K562 (cell line): ENCODE measurements around the gene STPG4. TPM values are rescaled to one million over a fixed set of nuclear protein-coding genes. Genes with fewer than 3 reads are reported as not detected.

ENCODE experiments used
- ATAC-seq: fragments of 200-7000 bp; cut with Tn5 transposase; 3 replicates; pipeline ENCODE4 v1.9.1; 2020; ENCODE audit warnings: moderate library complexity
- BruUV-seq: library from RNA; stranded (reverse); fragments of 400-500 nt; replicated peaks from 2 replicates; lab custom pipeline; 2021; lab: Mats Ljungman, UMichigan
- CTCF ChIA-PET: fragments of 300-600 bp; formaldehyde crosslinking; extraction: SDS; loops from one replicate; lab custom pipeline; 2021; ENCODE audit warnings: low intra/inter-chr PET ratio; lab: Yijun Ruan, JAX
- POLR2A ChIA-PET: fragments of 300-600, 350-650 bp; sonication (Branson Sonifier 250); formaldehyde crosslinking; extraction: SDS; loops from one replicate; lab custom pipeline; 2021; ENCODE audit warnings: antibody characterized with exemption, inconsistent platforms; lab: Yijun Ruan, JAX
- DNase-seq, 4 experiments: peaks; one replicate each; pipeline versions ENCODE4 v3.0.0 to v3.0.0-alpha.2; 2011 to 2018; ENCODE audit warnings: low spot score in 3 of 4, mixed read lengths in 3 of 4; ENCODE audit errors: extremely low read depth in 1 of 4
- FAIRE-seq: peaks from 2 replicates; lab custom pipeline; 2011; peaks lifted over from hg19 to GRCh38; lab: Jason Lieb, UNC
- H2AFZ ChIP-seq: 2 replicates; pipeline ENCODE4 v1.6.0; 2011; ENCODE audit warnings: low read depth, low read length, control low read depth, inconsistent platforms
- H3K27ac ChIP-seq: fragments of 200-600 bp; 3 replicates; pipeline ENCODE4 v1.8.0; 2011; ENCODE audit warnings: low read depth, mild to moderate bottlenecking, control low read depth, inconsistent platforms, low read length, moderate library complexity, mixed read lengths; ENCODE audit errors: extremely low read depth
- H3K27me3 ChIP-seq, 2 experiments: fragments of 300-600 bp in 1 of 2; 2 replicates in 1 of 2; 3 replicates in 1 of 2; pipeline versions ENCODE4 v1.6.0 to v1.8.0; 2011; ENCODE audit warnings: inconsistent platforms in 2 of 2, low read length in 2 of 2, mild to moderate bottlenecking in 1 of 2, mixed read lengths in 1 of 2, moderate library complexity in 1 of 2; ENCODE audit not compliant: control insufficient read depth in 2 of 2, insufficient read depth in 2 of 2
- H3K36me3 ChIP-seq: fragments of 300-600 bp; 3 replicates; pipeline ENCODE4 v1.8.0; 2011; ENCODE audit warnings: mild to moderate bottlenecking, low read length, inconsistent platforms; ENCODE audit not compliant: control insufficient read depth, insufficient read depth
- H3K4me1 ChIP-seq, 2 experiments: fragments of 200-600 bp in 1 of 2; replicated peaks in 1 of 2; 2 replicates in 1 of 2; 3 replicates in 1 of 2; pipeline versions ENCODE4 v1.5.1 to v1.8.0; 2011; ENCODE audit warnings: inconsistent platforms in 2 of 2, low read length in 2 of 2, mild to moderate bottlenecking in 1 of 2, mixed read lengths in 1 of 2, moderate library complexity in 1 of 2; ENCODE audit not compliant: control insufficient read depth in 2 of 2, insufficient read depth in 2 of 2
- H3K4me2 ChIP-seq: 2 replicates; pipeline ENCODE4 v1.6.1; 2011; ENCODE audit warnings: low read length, control low read depth, inconsistent platforms, mixed read lengths; ENCODE audit not compliant: insufficient read depth
- H3K4me3 ChIP-seq: fragments of 200-600 bp; sonication (generic), shearing (Covaris generic); 2 replicates; pipeline ENCODE4 v1.5.1; 2016; ENCODE audit warnings: control low read depth, inconsistent platforms
- H3K79me2 ChIP-seq: fragments of 200-600 bp; 3 replicates; pipeline ENCODE4 v1.8.0; 2011; ENCODE audit warnings: low read length, inconsistent platforms; ENCODE audit not compliant: control insufficient read depth, insufficient read depth
- H3K9ac ChIP-seq, 2 experiments: 2 replicates each; pipeline versions ENCODE4 v1.6.0 to v1.6.1; 2011; ENCODE audit warnings: low read depth in 2 of 2, low read length in 2 of 2, control low read depth in 1 of 2, inconsistent platforms in 1 of 2, mild to moderate bottlenecking in 1 of 2, mixed read lengths in 1 of 2; ENCODE audit not compliant: insufficient read depth in 1 of 2
- H3K9me1 ChIP-seq: one replicate; pipeline ENCODE4 v1.6.0; 2011; ENCODE audit warnings: inconsistent platforms, mild to moderate bottlenecking, low read length, moderate library complexity; ENCODE audit not compliant: control insufficient read depth, insufficient read depth
- H3K9me3 ChIP-seq: replicated peaks from 2 replicates; pipeline ENCODE4 v1.5.1; 2011; ENCODE audit warnings: low read depth, low read length, inconsistent platforms; ENCODE audit not compliant: control insufficient read depth, insufficient read depth
- H4K20me1 ChIP-seq: replicated peaks from 2 replicates; pipeline ENCODE4 v1.6.1; 2011; ENCODE audit warnings: low read length, inconsistent platforms, mixed read lengths; ENCODE audit not compliant: control insufficient read depth, insufficient read depth
- CHCHD3 ChIP-seq: fragments of 250-450 bp; sonication (Bioruptor Pico); IDR thresholded peaks from 2 replicates; pipeline ENCODE4 v2.1.2; 2022; ENCODE audit warnings: mild to moderate bottlenecking
- GATA2 ChIP-seq: sonication (generic); formaldehyde crosslinking; IDR thresholded peaks from 2 replicates; pipeline ENCODE4 v1.4.0; 2020; ENCODE audit warnings: mild to moderate bottlenecking, missing genetic modification reagents
- JUNB ChIP-seq: fragments of 450-650 bp; formaldehyde crosslinking; conservative IDR thresholded peaks from 2 replicates; pipeline ENCODE4 v1.4.0; 2020; ENCODE audit warnings: mild to moderate bottlenecking
- KAT7 ChIP-seq: sonication (generic); formaldehyde crosslinking; IDR thresholded peaks from 2 replicates; pipeline ENCODE4 v1.8.0; 2022; ENCODE audit warnings: missing genetic modification reagents, mild to moderate bottlenecking, borderline replicate concordance
- MCM3 ChIP-seq: fragments of 450-650 bp; IDR thresholded peaks from 2 replicates; pipeline ENCODE4 v1.6.1; 2016
- MED1 ChIP-seq: sonication (generic); formaldehyde crosslinking; IDR thresholded peaks from 2 replicates; pipeline ENCODE4 v1.8.1; 2023; ENCODE audit warnings: missing genetic modification reagents, borderline replicate concordance
- NRF1 ChIP-seq, 2 experiments: fragments of 450-650 bp; IDR thresholded peaks in 1 of 2; conservative IDR thresholded peaks in 1 of 2; 2 replicates each; pipeline ENCODE4 v1.6.1; 2014; ENCODE audit warnings: mild to moderate bottlenecking in 2 of 2
- SMAD1 ChIP-seq: fragments of 150-350 bp; IDR thresholded peaks from 2 replicates; pipeline ENCODE4 v1.6.1; 2014; ENCODE audit warnings: low read length, low read depth; ENCODE audit not compliant: partially characterized antibody
- SPI1 ChIP-seq: IDR thresholded peaks from 2 replicates; pipeline ENCODE4 v1.6.1; 2011; ENCODE audit warnings: low read depth, low read length, control low read depth, borderline replicate concordance
- TAF9B ChIP-seq: fragments of 450-650 bp; IDR thresholded peaks from 2 replicates; pipeline ENCODE4 v1.6.1; 2018; ENCODE audit warnings: mild to moderate bottlenecking; ENCODE audit not compliant: partially characterized antibody
- TAL1 ChIP-seq: fragments of 450-650 bp; IDR thresholded peaks from 2 replicates; pipeline ENCODE4 v1.6.1; 2016; ENCODE audit warnings: mild to moderate bottlenecking
- ZC3H4 ChIP-seq: sonication (generic); formaldehyde crosslinking; IDR thresholded peaks from 2 replicates; pipeline ENCODE4 v1.9.0; 2021; ENCODE audit warnings: missing genetic modification reagents, borderline replicate concordance
- ZNF197 ChIP-seq: fragments of 200-800 bp; sonication (Bioruptor generic); IDR thresholded peaks from 2 replicates; pipeline ENCODE4 v1.6.1; 2016; ENCODE audit warnings: low read depth, missing genetic modification characterization, missing compliant biosample characterization
- WGBS: fragments of 100-300 bp; shearing (Covaris generic); methylation state at CpG from one replicate; pipeline ENCODE4 v1.1.6; 2016; ENCODE audit warnings: low coverage, mixed read lengths; ENCODE audit not compliant: insufficient coverage; ENCODE audit errors: missing lambda C conversion rate; 5-methylcytosine and 5-hydroxymethylcytosine counted together
- in situ Hi-C: fragments of 300-500 bp; cut with MboI; formaldehyde crosslinking; loops from 4 replicates; pipeline ENCODE4 v1.15.0; 2018; ENCODE audit warnings: inconsistent platforms, mixed read lengths
- intact Hi-C: fragments of 100-400 bp; cut with micrococcal nuclease; formaldehyde crosslinking; loops from 2 replicates; pipeline ENCODE4 v1.14.2; 2022
- polyA plus RNA-seq, 8 experiments: library from polyadenylated mRNA; depleted of rRNA in 4 of 8; stranded (reverse) in 5 of 8; unstranded in 3 of 8; fragments of >200 nt; fragmentation: Nextera tagmentation in 2 of 8; fragmentation: Illumina TruSeq in 1 of 8; extraction: Ambion mirVana in 2 of 8; extraction: Trizol in 1 of 8; gene quantifications; 2 replicates each; pipeline versions ENCODE4 v1.2.1 to v1.2.3, GENCODE V29; 2011 to 2014; ENCODE audit warnings: inconsistent platforms in 1 of 8, missing spikeins in 1 of 8
- total RNA-seq, 7 experiments: library from RNA; depleted of rRNA in 6 of 7; stranded (reverse); fragments of >200 nt in 6 of 7; fragmentation: Illumina TruSeq in 2 of 7; extraction: Trizol in 2 of 7; gene quantifications; 2 replicates each; pipeline versions ENCODE4 v1.2.1 to v1.2.3, GENCODE V29; 2011 to 2021; ENCODE audit warnings: low replicate concordance in 1 of 7
- TF ChIP-seq, protein P1 (sequence below): fragments of 250-450 bp; sonication (Bioruptor Pico); IDR thresholded peaks from 2 replicates; pipeline ENCODE4 v1.8.0; 2021; ENCODE audit warnings: moderate library complexity, mild to moderate bottlenecking, inconsistent platforms
- TF ChIP-seq, protein P2 (sequence below): fragments of 250-450 bp; sonication (Bioruptor Pico); IDR thresholded peaks from 2 replicates; pipeline ENCODE4 v1.9.0; 2021; ENCODE audit warnings: mild to moderate bottlenecking
- TF ChIP-seq, protein P3 (sequence below), 2 experiments: IDR thresholded peaks; 2 replicates each; pipeline ENCODE4 v1.6.1; 2012; ENCODE audit warnings: improper control_type of control experiment in 2 of 2, low read depth in 2 of 2, low read length in 2 of 2, borderline replicate concordance in 1 of 2

The STPG4 gene
- total and polyA plus RNA-seq, 9 of the 15 experiments (the other 6 are each of a cell fraction or from before 2014, with no cell fraction given) = 0.10 to 0.68 (median 0.22) TPM; not detected in 6

DNA sequence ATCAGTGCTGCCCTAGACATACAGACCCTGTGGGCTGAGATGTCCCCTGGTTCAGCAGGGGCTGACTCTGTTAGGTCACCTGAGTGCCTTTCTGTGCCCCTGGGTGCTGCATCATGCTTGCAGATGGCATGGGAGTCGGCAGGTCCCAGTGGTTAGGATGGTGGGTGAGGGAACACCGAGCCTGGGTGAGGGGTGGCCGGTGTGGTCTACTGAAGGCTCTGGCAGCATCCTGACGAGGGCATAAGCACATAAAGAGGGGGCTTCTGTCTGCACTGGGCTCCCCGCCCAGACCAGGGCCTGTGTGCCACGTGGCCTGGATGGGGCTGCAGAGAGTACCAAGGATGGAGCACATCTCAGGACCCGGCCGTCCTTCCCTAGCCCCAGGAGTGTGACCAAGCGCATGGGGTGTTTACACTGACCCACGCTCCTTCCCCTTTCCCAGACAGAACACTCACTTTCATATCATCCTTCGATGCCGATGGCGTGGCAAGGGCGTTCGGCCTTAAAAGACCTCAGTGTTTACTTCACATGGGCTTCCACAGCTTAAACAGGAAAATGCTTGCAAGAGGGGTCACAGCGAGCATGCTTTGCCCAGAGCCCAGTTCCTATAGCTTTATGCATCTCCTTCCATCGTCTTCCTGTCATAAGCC lies 115.1 kb downstream of the STPG4 start:
- 81% methylated on average over 12 of the region's 17 CpGs for WGBS
- Histone ChIP-seq H3K9me1 (no peaks in the 10 kb centered on the region), H3K36me3 (no peaks in the 10 kb centered on the region), H3K79me2 (no peaks in the 10 kb centered on the region), H3K4me3 (no peak overlapping the region), H2AFZ (no peak overlapping the region), H3K9me3 (no peaks in the 10 kb centered on the region), H3K27ac (no peak overlapping the region), H3K4me1 (peaks cover 3 to 5% of the 10 kb centered on the region in 2 experiments; a peak in 3 of 5 replicates), H3K27me3 (no peaks in the 10 kb centered on the region), H4K20me1 (0 out of 2 replicates have a peak, but pooled peaks cover 2% of the 10 kb centered on the region), H3K9ac (no peak overlapping the region), H3K4me2 (no peak overlapping the region)
- FAIRE-seq (no peak), ATAC-seq (no peak), DNase-seq (no peak)
- in situ Hi-C loops = no loop called here
- no peak for TF ChIP-seq NRF1 (conservative IDR thresholded peaks at IDR 0.05 in 1 of 2, IDR thresholded peaks at IDR 0.05 in 1 of 2)
- TF ChIP-seq SPI1 = no peak
- no peak for TF ChIP-seq MED1 (CRISPR knock-in tag)
- no peak for TF ChIP-seq TAF9B
- TF ChIP-seq, protein P1, sequence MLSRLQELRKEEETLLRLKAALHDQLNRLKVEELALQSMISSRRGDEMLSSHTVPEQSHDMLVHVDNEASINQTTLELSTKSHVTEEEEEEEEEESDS = no peak
- no peak for TF ChIP-seq JUNB (CRISPR knock-in tag)
- TF ChIP-seq ZNF197 (CRISPR knock-in tag) = no peak
- no peak for TF ChIP-seq ZC3H4 (CRISPR knock-in tag)
- TF ChIP-seq, protein P2, sequence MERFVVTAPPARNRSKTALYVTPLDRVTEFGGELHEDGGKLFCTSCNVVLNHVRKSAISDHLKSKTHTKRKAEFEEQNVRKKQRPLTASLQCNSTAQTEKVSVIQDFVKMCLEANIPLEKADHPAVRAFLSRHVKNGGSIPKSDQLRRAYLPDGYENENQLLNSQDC = no peak
- TF ChIP-seq CHCHD3 = no peak
- no peak for TF ChIP-seq TAL1
- no peak for TF ChIP-seq SMAD1
- no peak for TF ChIP-seq KAT7 (CRISPR knock-in tag)
- no peak for TF ChIP-seq MCM3
- TF ChIP-seq GATA2 (CRISPR knock-in tag) = no peak
- TF ChIP-seq, protein P3, sequence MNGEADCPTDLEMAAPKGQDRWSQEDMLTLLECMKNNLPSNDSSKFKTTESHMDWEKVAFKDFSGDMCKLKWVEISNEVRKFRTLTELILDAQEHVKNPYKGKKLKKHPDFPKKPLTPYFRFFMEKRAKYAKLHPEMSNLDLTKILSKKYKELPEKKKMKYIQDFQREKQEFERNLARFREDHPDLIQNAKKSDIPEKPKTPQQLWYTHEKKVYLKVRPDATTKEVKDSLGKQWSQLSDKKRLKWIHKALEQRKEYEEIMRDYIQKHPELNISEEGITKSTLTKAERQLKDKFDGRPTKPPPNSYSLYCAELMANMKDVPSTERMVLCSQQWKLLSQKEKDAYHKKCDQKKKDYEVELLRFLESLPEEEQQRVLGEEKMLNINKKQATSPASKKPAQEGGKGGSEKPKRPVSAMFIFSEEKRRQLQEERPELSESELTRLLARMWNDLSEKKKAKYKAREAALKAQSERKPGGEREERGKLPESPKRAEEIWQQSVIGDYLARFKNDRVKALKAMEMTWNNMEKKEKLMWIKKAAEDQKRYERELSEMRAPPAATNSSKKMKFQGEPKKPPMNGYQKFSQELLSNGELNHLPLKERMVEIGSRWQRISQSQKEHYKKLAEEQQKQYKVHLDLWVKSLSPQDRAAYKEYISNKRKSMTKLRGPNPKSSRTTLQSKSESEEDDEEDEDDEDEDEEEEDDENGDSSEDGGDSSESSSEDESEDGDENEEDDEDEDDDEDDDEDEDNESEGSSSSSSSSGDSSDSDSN (IDR thresholded peaks at IDR 0.05; ENCODE audit: borderline replicate concordance in 1 of 2, low read depth in 2 of 2, low read length in 2 of 2) = no peak
- no TSS peak for BruUV-seq
- POLR2A ChIA-PET = interaction anchor here (0.6 to 1.0 kb wide), 3 partner anchors 19 to 817 kb away, joined by 3 read pairs; no protein-coding TSS in a partner anchor
- CTCF ChIA-PET = no interaction called here
- intact Hi-C loops = no loop called here
